NCI-H1417 (cell line): ENCODE data around the gene SYT13.

Experiments used
- DNase-seq, 3 experiments: peaks; one replicate each; lab custom pipeline; 2025; lab: John Stamatoyannopoulos, UW

Gene SYT13

DNA sequence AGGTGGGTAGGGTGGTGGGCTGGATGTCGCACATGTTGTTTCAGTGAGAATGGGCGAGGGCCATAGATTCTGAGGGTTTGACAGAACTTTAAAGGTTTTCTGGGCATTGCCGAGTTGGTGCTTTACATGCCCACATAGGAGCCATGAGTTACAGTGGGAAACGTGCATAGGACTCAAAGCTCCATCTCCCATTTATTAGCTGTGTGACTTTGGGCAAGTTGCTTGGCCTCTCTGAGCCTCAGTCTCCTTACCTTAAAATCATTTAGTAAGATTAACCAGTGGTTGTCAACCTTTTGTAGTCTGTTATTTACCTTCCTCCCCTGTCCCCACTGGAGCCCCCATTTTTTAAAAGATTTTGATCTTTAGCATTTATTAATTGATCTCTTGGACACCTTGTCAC lies 67.4 kb downstream of the SYT13 start:
- DNase-seq = no peak

DNA sequence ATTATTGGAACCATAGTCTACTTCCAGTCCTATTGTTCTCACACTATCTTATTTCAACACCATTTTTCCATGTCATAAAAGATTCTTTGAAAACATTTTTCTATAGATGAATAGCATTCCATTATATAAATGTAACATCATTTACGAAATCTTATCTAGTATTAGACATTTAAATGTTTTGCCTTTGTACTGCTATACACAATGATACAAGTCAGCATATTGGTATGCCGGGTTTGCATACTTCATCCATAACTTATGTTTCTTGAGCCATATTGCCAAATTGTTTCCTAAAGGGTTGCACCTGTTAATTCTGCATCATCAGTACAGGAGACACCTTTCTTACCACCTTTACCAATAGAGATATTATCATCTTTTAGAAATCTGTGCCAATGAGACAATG lies 68.2 kb downstream of the SYT13 start:
- DNase-seq = no peak

DNA sequence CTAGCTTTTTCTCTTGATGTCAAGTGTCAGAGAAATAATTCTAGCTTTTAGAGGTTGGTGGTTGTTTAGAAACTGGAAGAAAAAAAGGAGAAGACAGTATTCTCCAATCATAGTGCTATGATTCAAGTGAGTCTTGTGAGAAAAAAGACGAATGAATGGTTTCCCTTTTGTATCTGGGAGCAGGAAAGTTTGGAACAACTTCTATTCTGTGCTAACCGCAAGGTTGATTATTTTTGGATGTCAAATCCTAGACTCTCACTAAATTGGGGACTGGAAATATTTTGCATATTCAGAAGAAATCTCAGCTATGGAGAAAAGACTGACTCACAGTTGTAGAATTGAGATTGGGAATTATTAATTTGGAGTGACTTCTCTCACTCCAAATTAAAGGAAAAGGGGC lies 69.2 kb downstream of the SYT13 start:
- DNase-seq = no peak

DNA sequence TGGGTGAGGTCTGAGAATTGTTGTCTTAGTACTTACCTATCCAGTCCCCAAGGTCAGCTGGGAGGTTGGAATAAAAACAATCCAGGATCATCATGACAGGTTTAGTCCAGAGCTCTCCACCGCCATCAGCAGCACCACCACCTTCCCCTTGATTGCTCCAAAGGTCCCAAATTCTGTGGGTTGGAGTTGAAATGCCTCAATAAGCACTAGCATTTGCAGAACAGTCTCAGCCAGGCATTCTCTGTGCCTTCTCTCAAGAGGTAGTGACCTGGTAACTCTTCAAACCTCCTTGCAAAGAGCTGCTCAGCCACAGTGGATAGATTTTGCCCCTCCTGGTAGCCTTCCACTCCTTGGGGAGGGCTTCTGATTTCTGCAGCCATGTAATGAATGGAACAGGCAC lies 70.1 kb downstream of the SYT13 start:
- no peak for DNase-seq

DNA sequence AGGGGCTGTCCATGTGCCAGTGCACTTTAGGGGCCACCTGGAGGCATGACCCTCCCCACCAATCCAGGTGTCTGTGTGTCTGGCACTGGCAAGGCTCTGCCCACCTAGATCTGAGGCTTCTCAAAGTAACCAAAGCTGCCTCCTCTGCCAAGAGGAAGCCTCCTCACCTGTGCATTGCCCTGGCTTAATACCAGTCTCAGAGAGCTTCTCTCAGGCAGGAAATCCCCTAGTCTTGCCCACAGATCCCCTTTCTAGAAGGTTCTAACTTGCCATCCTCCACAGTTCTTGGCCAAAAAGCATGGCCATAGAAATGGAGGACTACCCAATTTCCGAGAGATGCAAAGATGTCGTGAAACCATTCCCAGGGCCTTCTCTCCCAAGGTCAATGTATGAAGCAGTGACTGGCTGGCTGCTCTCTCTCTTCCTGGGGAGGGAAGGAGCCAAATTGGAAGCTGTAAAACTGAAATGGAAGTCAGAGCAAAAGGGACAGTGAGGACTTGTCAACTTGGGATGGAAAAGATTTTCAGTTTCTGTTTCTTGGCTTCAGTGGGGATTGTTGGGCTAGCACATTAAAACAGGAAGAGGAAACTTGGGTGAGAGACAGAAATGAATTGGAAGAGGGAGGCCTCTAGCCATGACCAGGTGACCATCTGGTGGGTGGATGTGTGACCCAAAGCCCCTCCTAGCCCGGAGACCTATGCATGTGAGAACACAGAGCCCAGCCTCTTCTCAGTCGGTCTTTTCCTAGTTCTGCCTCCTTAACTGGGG lies 70.9 kb downstream of the SYT13 start:
- no peak for DNase-seq

DNA sequence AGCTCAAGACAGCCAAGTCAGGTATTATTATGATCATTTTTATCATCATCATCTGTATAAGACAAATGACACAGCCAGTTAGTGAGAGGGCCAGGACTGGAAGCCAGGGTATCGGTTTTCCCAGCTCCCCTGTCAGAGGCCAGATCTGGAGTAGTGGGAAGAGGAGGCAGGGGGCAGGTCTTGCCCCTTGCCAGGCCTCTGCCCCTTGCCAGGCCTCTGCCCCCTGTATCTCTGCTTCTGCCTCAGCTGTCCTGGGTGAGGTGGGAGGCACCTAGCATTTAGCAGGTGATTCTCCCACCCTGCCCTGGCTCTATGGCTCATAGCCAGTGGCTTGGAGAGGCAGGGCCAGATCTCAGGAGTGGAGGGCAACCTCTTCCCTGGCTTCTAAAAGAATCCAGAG lies 72.4 kb downstream of the SYT13 start:
- no peak for DNase-seq

DNA sequence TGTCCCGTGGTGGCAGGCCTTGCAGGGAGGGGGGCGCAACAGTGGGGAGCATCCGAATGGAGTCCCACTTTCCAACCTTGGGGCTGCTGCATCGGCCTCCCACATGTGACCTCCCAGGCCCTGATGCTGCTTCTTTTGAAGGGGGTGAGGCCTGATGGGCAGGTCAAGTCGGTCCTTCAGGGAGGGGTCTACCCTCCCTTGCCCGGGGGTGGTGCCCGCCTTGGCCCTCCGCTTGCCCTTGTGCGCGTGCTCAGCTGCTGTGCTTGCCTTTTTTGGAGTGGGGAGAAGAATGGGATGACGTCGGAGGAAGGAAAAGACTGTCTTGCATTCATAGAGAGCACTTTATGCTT lies 72.8 kb downstream of the SYT13 start:
- no peak for DNase-seq

DNA sequence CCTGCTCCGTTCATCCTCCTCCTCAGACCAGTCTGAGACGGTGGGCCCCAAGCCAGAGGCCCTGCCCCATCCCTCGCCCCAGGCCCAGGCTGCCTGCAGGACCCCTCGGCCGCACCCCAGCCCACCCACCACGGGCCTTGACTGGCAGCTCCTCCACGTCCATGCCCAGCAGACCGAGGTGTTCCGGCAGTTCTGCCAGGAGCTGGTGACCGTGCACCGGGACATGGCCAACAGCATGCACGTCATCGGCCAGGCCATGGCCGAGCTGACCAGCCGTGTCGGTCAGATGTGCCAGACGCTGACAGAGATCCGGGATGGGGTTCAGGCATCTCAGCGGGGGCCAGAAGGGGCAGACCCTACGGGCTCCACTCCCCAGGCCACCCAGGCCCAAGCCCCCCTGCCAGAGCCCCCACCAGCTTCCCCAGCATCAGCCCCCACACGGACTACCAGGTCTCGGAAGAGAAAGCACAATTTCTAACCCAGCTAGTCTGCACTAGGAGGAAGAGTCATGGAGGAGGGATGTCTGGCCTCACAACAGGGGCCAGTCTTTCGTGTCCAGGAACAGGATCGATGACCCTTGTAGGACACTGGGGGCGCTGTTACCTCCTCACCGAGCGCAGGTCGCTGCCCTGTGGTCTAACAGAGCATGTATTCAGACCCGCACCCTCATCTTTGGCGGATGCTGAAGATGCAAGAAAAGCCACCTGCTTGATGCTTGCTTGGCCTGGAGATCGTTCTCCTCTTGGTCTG lies 73.4 kb downstream of the SYT13 start:
- no peak for DNase-seq

DNA sequence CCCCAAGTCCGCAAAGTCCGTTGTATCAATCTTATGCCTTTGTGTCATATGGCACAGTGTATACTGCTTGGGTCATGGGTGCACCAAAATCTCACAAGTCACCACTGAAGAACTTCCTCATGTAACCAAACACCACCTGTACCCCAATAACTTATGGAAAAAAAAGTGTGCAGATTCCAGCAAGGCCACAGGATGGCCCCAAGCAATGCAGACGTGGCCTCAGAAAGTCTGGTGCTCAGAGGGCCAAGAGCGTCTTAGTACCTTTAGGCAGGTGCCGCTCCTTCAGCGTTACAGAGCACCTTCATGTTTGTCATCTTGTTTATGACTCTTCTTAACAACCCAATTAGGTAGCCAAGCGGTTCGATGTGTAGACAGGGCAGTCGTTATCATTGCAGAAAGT lies 74.4 kb downstream of the SYT13 start:
- no peak for DNase-seq

DNA sequence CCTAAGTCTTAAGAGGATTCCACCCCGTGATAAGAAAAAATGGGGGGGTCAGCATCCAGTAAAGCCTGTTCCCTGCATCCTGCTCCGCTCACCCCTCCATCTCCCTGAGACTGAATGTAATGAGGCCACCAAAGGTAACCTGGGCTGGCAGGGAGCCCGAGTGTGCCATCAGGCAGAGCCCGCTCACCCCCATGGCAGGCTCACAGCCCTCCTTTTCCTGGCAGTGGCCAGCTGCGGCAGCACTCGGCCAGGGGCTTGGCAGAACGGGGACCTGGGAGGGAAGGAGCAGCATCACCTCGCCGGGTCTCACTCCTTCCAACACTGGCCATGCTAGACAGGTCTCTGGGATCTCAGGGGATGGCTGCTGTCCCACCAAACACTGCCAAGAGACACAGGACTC lies 75.3 kb downstream of the SYT13 start:
- DNase-seq = no peak

DNA sequence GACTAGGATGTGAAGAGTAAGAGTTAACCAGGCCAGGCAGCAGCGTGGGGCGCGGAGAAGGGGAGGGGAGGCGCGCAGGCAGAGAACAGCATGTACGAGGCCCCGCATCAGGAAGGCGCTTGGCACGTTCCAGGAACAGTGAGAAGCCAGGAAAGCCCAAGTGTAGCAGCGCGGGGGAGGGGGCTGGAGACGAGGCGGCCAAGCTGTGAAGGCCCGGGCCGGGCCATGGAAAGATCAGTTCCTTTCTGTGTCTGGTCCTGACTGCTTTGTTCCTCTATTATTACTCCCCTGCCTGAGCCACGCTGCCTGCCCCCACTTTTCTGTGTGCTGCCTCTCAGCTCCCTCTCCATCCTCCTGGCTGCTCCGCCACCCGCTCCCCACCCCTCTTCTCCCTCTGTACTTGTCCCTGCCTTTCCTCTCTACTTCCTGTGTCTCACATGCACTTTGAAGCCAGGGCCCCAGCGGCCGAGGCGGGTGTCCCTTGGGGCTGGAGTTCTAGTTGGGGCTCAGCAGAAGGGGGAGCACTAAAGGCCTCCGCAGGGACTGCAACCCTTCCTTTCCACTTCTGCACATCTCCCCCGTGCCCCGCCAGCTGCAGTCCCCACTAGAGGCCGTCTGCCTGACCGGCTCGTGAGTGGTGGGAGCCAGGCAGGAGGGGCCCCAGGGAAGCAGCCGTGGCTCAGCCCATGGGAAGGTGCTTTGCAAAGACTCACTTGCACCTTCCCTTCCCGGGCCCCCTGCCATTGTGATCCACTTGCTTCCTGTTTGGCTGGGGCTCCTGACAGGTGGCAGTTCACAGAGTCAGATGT lies 76.0 kb downstream of the SYT13 start:
- DNase-seq = peak in 2 of 3 experiments; percentile 73 to 76

DNA sequence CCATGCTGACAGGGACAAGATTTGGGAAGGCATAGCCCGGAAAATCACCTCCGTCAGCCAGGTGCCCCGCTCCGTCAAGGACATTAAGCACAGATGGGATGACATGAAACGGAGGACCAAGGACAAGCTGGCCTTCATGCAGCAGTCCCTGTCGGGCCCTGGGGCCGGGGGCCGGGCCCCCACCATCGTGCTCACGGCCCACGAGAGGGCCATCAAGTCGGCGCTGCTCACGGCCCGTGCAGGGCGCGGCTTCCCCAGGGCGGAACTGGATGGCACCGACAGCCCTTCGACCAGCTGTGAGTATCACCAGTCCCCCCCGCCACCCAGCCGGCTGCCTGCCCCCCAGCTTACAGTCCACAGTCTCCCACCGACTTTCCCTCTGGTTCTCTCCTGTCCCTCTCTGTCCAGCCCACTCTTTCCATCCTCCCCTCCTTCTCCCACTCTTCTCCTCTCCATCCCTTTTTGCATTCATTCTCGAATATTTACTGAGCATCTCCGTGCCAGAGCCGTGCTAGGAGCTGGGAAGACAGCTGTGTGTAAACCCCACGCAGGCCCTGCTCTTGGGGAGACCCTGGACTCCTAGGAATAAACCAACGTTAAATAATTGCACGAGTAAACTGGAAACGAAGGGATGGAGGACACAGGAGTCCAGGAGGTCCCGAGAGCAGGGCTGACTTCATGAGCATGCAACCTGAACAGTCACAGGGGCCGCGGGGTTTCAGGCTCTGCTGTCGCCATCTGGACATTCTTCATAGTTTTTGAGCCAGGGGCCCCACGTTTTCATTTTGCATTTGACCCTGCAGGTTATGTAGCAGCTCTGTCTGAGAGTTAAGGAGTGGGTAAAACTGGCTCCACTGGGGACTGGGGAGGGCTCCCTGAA lies 76.9 kb downstream of the SYT13 start:
- no peak for DNase-seq

DNA sequence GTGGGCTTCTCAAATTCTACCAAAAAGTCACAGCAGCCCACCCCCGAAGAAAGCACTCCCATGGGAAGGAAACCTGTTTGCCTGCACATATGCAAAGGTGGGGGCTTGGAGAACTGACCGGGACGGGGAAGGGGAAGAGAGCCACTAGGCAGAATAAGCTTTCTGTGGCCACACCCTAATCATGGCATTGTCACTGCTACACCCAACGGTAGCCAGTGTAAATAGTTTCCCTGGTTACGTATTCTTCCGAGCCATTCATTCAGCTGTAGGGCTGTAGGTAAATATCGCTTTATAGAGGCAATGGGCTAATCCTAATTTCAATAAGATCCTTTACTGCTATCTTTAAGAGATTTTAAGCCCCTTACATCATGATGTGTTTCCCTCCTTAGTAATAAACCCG lies 78.0 kb downstream of the SYT13 start:
- DNase-seq = peak in 2 of 3 experiments; percentile 38 to 65

DNA sequence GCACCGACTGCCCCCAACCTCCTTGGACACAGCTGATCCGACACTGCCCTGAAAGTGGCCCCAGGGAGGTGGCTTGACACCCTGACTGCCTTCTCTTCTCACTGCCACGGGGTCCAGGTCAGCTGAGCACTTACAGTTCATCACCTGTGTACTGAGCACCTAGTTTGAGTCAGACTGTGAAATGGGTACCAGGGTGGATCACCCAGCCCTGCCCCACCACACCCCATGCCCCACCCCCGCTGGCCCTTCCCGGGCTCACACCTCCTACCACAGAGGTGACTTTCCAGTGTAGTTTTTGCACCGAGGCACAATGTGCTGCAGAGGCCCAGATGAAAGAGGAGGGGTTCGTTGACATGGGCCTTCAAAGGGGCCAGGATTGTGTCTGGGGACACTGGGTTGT lies 80.2 kb downstream of the SYT13 start:
- DNase-seq = no peak

DNA sequence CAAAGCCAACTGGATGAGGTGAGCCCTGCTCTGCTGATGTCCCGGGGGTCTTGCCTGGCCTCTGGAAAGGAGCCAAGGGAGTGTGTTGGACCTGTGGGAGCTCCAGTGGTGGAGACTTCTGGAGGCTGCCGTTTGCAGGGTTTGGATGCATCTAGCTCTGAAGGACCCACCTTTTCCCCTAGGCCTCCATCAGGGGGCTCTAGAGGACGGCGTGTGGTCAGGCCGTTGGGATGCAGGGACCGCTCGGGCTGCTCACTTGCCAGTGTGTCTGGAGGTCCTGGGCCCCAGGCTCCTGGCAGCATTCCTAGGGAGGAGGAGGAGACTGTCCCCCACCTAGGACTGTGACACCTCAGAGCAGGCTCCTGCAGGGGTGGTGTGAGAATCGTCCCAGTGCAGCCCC lies 81.4 kb downstream of the SYT13 start:
- no peak for DNase-seq

DNA sequence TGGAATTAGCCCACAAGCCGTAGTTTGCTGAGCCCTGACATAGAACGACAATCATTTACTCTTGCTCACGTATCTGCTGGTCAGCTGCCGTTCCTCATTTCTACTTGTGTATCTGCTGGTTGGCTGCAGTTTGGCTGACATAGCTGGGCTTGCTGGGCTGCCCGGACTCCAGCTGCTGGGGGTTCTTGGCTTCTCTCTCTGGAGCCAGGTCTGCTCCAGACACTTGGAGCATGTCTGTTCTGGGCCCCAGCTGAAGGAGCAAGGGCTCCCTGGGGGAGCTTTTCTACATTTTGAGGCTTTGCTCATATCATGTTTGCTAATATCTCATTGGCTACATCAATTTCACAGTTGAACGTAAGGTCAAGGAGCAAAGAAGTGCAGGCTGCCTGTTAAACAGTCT lies 92.4 kb downstream of the SYT13 start:
- DNase-seq = peak in 2 of 3 experiments; percentile 6 to 87
